GM19395 (cell line): ENCODE measurements around the gene NT5C3A.
"Not testable (repeated sequence)": the region's sequence is repeated elsewhere in the genome, so short reads cannot be mapped to it uniquely, and the experiment has no call there.

Source experiments
- ATAC-seq: cut with Tn5 transposase; IDR thresholded peaks from one replicate; pipeline ENCODE4 v1.9.1; 2021; ENCODE audit warnings: mild to moderate bottlenecking, moderate library complexity; ENCODE audit not compliant: unreplicated experiment

Gene NT5C3A

DNA sequence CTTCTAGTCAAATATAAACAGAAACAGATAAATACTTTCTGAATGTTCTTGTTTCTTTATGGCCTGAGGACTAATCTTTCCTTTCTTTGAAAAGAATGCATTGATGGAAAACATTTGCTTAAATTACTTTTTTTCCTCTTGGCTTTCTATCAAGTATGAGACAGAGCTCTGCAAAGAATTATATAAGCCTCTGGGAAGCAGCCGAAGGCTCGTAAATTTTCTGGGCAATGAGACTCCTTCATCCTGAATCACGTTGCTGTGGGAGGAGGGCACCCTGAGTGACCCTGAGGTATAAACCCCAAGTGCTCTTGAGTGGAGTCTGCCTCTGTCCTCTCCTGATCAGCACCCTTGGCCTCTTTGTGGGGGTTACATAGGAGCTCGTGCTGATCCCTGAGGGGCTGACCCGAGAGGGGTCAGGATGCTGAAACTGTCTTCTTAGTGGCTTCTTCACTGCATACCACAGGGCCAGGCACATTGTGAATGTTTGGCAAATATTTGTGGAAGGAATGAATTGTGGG lies 71.4 kb downstream of the NT5C3A start:
- not testable (repeated sequence) for ATAC-seq

DNA sequence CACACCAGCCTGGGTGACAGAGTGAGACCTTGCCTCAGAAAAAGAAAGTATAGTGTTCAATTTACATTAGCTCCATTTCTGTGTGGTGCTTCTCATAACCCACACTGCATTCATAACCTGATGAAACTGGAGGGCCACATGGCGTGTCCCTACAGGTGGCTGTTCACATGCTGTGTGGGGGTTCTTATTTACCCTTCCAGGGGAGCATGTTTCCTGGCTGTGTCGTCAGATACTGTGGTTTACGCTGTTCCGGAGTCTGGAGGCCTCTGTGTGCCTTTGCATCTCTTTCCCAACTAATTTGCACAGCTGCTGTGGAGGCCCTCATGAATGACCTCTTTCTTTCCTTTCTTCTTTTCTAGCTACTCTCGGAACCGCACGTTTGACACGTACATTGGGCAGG lies 74.4 kb downstream of the NT5C3A start:
- peak; percentile 87 for ATAC-seq

- ATAC-seq: not testable (repeated sequence)
Measured at GRCh38 chr7:32979902-32980301, 82.7 kb downstream of the NT5C3A start.

GRCh38 chr7:32979246-32979645 lies 83.3 kb downstream of the NT5C3A start:
- ATAC-seq: not testable (repeated sequence)

DNA sequence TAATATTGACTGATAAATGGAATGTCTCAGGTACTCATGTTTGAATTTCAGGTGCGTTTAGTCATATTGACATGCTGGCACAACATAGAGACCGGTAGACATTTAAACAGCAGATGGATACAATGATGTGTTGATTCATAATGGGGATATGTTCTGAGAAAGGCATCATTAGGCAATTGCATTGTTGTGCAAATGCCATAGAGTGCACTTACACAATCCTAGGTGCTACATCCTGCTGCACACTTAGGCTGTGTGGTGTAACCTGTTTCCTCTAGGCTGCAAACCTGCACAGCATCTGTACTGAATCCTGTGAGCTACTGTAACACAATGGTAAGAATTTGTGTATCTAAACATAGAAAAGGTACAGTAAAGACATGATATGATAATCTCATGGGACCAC lies 85.4 kb downstream of the NT5C3A start:
- ATAC-seq: not testable (repeated sequence)

DNA sequence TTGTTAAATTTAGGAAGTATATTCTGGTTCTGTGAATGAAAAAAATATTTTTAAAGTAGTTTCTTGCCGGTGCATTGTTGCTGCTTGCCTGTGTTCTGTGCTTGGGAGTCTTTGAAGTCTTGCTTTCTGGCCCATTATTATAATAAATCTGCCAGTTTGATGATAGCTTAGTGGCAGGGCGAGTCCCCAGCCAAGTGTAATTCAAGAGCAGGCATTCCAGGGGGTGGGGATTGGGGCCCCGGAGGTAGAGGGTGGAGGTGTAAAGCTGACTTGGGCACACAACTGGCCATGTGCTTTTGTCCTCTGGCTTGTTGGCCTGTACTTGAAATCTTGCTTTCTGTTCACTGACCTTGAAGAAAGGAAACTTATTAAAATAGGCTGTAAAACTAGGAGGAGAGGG lies 90.6 kb downstream of the NT5C3A start:
- not testable (repeated sequence) for ATAC-seq

- ATAC-seq: not testable (repeated sequence)
Measured at GRCh38 chr7:32967268-32967582, 95.4 kb downstream of the NT5C3A start.

- not testable (repeated sequence) for ATAC-seq
Measured at GRCh38 chr7:32966489-32967267, 95.9 kb downstream of the NT5C3A start.

GRCh38 chr7:32964461-32965159 lies 98.0 kb downstream of the NT5C3A start:
- ATAC-seq: peak; percentile 99
